BJ (cell line): ENCODE measurements around the gene STOML3. TPM values are rescaled to one million over a fixed set of nuclear protein-coding genes. Genes with fewer than 3 reads are reported as not detected.

Experiments
- CTCF ChIA-PET: fragments of 350-600 bp; formaldehyde crosslinking; extraction: SDS; loops from one replicate; lab custom pipeline; 2021; ENCODE audit warnings: antibody characterized with exemption, inconsistent platforms; lab: Yijun Ruan, JAX
- POLR2A ChIA-PET: fragments of 300-600 bp; sonication (Branson Sonifier 250); formaldehyde crosslinking; extraction: SDS; loops from one replicate; lab custom pipeline; 2021; ENCODE audit warnings: antibody characterized with exemption; lab: Charles Lee
- DNase-seq: peaks from one replicate; pipeline ENCODE4 v3.0.0-alpha.2; 2011; ENCODE audit warnings: low read depth
- H3K27me3 ChIP-seq: 2 replicates; pipeline ENCODE4 v1.6.0; 2011; ENCODE audit warnings: low read length; ENCODE audit not compliant: control insufficient read depth, insufficient read depth
- H3K36me3 ChIP-seq: 2 replicates; pipeline ENCODE4 v1.5.1; 2011; ENCODE audit warnings: low read length; ENCODE audit not compliant: control insufficient read depth, insufficient read depth
- H3K4me3 ChIP-seq: 2 replicates; pipeline ENCODE4 v1.5.1; 2011; ENCODE audit warnings: low read depth, mild to moderate bottlenecking, control low read depth, low read length
- CTCF ChIP-seq: IDR thresholded peaks from 2 replicates; pipeline ENCODE4 v1.5.1; 2011; ENCODE audit warnings: low read depth, mild to moderate bottlenecking, control low read depth, inconsistent platforms, low read length, moderate library complexity; ENCODE audit not compliant: insufficient read depth
- polyA plus RNA-seq: library from polyadenylated mRNA; depleted of rRNA; stranded (reverse); fragments of >200 nt; gene quantifications from 2 replicates; pipeline ENCODE4 v1.2.3, GENCODE V29; 2011

STOML3 gene
- polyA plus RNA-seq, 1 experiment = not detected

- ChIA-PET POLR2A (no interaction called here), CTCF (interaction anchor here (0.7 to 1.1 kb wide), 3 partner anchors 9 to 383 kb away, joined by 3 read pairs; no protein-coding TSS in a partner anchor)
- H3K4me3 ChIP-seq = no peak overlapping the region
- DNase-seq = no peak
- H3K36me3 ChIP-seq = no peaks in the 10 kb centered on the region
- H3K27me3 ChIP-seq = no peaks in the 10 kb centered on the region
- no peak for TF ChIP-seq CTCF
Measured at GRCh38 chr13:39032150-39032549, 41.5 kb upstream of the STOML3 start.

GRCh38 chr13:39025433-39025839 is 34.8 kb upstream of the STOML3 start:
- CTCF ChIA-PET = no interaction called here
- H3K4me3 ChIP-seq = no peak overlapping the region
- peaks cover 8% of the 10 kb centered on the region for H3K36me3 ChIP-seq
- TF ChIP-seq CTCF = no peak
- no peaks in the 10 kb centered on the region for H3K27me3 ChIP-seq
- no peak for DNase-seq
- POLR2A ChIA-PET = no interaction called here

GRCh38 chr13:39023761-39024160 is 33.1 kb upstream of the STOML3 start:
- no peak for TF ChIP-seq CTCF
- DNase-seq = no peak
- ChIA-PET CTCF (interaction anchor here (0.9 kb wide), 1 partner anchor 8 kb away, joined by 3 read pairs; no protein-coding TSS in a partner anchor), POLR2A (interaction anchor here (0.6 kb wide), 1 partner anchor 14 kb away, joined by 4 read pairs; no protein-coding TSS in a partner anchor)
- no peak overlapping the region for H3K4me3 ChIP-seq
- peaks cover 8% of the 10 kb centered on the region for H3K36me3 ChIP-seq
- H3K27me3 ChIP-seq = no peaks in the 10 kb centered on the region

- Histone ChIP-seq H3K36me3 (peaks cover 8% of the 10 kb centered on the region), H3K4me3 (no peak overlapping the region), H3K27me3 (no peaks in the 10 kb centered on the region)
- POLR2A ChIA-PET = no interaction called here
- peak; percentile 6 for DNase-seq
- CTCF ChIA-PET = interaction anchor here (0.9 kb wide), 1 partner anchor 9 kb away, joined by 3 read pairs; no protein-coding TSS in a partner anchor
- TF ChIP-seq CTCF = no peak
Measured at GRCh38 chr13:39023316-39023715, 32.7 kb upstream of the STOML3 start.

GRCh38 chr13:39020853-39021462 is 30.3 kb upstream of the STOML3 start:
- H3K36me3 ChIP-seq = peaks cover 10% of the 10 kb centered on the region
- TF ChIP-seq CTCF = no peak
- ChIA-PET CTCF (no interaction called here), POLR2A (no interaction called here)
- no peak overlapping the region for H3K4me3 ChIP-seq
- no peak for DNase-seq
- no peaks in the 10 kb centered on the region for H3K27me3 ChIP-seq
